Measurements from ENCODE around the gene SDK1.

Gene SDK1

GRCh38 chr7:3981281-3981680, 680.2 kb downstream of the SDK1 start:
- no peak for DNase-seq (ENCODE audit: low read depth in 2 of 2)

DNA sequence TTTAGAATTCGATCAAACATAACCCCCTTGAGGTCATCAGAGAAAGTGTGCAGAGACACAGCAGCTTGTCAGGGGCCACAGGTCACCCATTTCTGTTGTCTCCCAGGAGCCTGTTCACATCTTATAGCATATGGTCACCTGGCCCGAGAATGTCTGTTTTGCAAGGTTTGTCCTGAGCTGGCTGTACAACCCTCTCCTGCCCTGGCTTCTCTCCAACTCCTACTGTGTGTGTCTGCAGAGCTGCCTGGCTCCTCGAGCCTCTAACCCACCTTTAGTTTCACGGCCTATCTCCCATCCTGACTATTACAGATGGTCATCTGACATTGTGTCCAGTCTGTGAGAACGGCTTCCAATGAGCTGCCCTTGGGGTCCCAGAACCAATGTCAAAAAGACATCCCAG, 683.4 kb downstream of the SDK1 start:
- no peak for DNase-seq (ENCODE audit: low read depth in 2 of 2)

DNA sequence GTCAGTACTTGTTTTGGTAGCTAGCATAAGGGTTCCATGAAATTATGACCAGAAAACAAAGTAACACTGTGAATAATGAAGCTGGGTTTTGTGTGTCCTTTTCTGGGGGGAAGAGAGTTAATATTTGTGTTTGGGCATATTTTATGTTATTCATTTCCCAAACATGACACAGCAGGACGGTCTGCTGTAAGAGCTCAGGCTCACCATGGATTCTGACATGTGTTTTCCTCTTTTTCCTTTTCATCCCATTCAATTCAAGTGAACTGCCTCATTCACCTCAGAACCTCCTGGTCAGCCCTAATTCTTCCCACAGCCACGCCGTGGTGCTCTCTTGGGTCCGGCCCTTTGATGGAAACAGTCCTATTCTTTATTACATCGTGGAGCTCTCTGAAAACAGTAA, 685.9 kb downstream of the SDK1 start:
- DNase-seq (ENCODE audit: low read depth in 2 of 2): no peak

DNA sequence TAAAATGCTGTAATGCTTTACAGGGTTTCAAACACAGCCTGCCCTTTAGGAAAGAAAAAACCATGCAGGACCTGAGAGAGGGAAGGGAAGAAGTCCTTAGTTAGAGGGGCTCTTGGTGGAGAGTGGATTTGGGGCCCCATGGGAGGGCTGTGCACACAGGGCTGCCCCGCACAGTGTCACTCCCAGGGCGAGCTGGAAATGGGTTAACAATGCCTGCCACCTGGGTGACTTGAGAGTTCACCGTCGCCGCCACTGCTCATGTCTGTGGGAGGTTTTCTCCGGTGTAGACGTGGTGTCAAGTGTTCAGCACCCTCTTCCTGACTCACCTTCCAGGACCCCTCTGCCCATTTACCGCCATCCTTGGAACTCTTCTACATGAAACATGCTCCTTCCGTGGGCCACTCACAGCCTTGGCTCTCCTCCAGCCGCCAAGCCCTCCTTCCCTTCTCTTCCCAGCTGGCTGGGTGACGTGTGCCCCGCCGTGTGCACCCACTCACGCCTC, 686.4 kb downstream of the SDK1 start:
- DNase-seq (ENCODE audit: low read depth in 2 of 2): no peak

- no peak for DNase-seq (ENCODE audit: low read depth in 2 of 2)
Observed at GRCh38 chr7:3989723-3990122, 688.7 kb downstream of the SDK1 start.

DNA sequence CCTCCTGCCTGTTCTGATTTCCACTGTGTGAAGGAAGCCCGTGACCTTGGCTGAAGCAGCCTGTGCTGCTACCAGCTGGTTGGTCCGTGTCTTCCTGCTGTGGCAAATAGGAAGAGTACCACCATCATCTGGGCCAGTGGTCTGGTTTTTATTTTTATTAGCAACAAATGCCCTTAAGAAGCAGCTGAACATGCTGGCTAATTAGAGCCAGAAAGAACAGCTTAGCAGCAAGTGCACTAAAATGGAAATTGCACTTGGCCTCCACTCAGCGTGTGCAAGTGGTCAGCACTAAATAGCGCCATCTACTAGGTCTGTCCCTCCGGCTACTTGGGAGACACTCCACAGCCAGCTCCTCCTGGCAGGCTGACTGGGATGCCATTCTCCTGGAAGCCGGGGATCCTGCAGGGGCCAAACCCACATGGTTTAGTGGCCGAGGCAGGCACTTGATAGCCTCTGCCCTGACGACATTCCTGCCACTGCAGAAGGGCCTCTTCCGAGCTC, 690.7 kb downstream of the SDK1 start:
- no peak for DNase-seq (ENCODE audit: low read depth in 2 of 2)

DNA sequence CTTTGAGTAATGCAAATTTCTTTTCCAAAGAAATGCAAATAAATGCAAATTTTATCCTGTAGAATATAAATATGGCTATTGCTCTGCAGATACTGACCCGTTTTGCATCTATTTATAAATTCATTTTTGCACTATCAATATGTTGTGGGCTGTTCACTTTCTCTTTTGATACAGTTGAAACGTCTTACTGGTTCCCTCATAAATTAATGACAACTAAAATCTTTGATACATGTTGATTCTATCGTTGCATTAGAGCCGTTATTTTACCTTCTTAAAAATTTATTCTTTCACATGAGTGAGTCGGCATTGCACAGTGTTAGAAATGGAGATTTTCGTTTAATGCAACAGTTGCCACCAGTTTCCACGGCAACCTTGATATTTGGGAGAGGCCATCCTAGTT, 691.8 kb downstream of the SDK1 start:
- DNase-seq (ENCODE audit: low read depth in 2 of 2): no peak

- no peak for DNase-seq (ENCODE audit: low read depth in 2 of 2)
Observed at GRCh38 chr7:3994764-3995163, 693.7 kb downstream of the SDK1 start.

DNA sequence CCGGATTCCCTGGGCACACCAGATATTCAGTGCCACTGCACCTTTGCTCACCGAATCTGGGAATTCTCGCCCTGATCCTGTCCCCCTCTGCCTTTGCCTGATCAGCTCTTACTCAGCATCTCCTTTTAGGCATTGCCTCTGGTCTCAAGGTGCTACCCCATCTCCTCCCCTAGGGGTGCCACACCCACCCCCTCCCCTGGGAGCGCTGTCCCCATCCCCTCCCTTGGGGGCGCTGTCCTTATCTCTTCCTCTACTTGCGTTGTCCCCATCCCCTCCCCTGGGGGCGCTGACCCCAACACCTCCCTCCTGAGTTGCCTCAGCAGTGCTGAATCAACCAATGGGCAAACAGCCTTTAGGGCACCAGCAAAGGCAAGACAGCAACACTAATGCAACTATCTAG, 694.1 kb downstream of the SDK1 start:
- no peak for DNase-seq (ENCODE audit: low read depth in 2 of 2)

GRCh38 chr7:3998060-3998459, 697.0 kb downstream of the SDK1 start:
- DNase-seq (ENCODE audit: low read depth in 2 of 2): no peak

DNA sequence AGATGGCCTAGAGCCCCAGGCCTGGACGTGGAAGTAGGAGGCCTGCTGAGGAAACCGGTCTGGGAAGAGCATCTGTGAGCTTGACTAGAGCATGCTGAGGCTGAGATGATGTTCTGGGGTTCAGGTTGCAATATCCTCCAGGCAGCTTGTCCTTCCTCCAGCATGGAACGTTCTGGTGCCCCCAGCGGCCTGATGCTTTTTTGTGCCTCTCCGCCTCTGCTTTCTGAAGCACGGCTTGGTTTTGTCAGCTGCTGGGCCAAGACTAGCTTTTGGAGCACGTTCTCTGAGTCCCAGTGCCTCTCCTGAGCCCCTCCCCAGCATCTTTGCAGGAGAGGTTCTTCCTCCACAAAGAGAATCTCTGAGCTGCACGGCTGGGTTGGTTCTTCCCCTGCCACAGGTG, 699.1 kb downstream of the SDK1 start:
- no peak for DNase-seq (ENCODE audit: low read depth in 2 of 2)

DNA sequence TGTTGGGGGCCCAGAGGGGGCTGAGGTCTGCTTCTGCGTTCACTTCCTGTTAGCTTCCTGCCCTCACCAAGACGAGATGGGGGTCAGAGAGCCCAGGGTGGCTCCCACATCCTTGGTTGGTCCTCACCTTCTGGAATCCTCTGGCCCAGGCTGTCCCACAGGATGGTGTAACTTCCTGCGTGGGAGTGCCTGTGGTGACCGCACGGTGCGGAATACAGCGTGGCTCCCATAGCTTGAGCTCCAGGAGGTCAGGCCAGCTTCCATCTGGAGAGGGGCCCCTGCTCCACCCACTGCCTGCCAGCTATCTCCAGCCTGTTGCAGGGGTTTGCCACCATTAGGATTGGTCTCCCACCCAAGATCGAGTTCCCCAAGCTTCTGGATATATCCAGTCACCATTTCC, 699.9 kb downstream of the SDK1 start:
- no peak for DNase-seq (ENCODE audit: low read depth in 2 of 2)

DNA sequence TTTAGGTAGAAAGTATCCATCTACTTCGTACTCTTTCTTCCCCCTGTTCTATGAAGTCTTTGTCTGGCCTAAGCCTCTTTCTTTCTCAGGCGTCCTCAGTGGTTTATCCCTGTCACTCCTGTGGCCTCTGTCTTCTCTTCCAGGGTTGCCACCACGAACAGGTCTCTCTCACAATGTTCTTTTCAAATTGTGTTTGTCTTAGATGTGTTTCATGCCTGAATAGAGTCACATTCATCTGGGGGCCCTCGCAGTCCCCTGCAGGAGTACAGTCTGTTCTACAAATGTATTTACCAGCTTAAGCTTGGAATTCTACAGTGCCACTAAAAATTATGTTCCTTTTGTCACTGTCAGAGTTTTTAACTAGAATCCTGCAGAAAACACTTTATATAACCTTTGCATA, 700.7 kb downstream of the SDK1 start:
- DNase-seq (ENCODE audit: low read depth in 2 of 2): no peak

GRCh38 chr7:4003503-4003902, 702.5 kb downstream of the SDK1 start:
- DNase-seq (ENCODE audit: low read depth in 2 of 2): no peak

- no peak for DNase-seq (ENCODE audit: low read depth in 2 of 2)
Observed at GRCh38 chr7:4006687-4007086, 705.6 kb downstream of the SDK1 start.

DNA sequence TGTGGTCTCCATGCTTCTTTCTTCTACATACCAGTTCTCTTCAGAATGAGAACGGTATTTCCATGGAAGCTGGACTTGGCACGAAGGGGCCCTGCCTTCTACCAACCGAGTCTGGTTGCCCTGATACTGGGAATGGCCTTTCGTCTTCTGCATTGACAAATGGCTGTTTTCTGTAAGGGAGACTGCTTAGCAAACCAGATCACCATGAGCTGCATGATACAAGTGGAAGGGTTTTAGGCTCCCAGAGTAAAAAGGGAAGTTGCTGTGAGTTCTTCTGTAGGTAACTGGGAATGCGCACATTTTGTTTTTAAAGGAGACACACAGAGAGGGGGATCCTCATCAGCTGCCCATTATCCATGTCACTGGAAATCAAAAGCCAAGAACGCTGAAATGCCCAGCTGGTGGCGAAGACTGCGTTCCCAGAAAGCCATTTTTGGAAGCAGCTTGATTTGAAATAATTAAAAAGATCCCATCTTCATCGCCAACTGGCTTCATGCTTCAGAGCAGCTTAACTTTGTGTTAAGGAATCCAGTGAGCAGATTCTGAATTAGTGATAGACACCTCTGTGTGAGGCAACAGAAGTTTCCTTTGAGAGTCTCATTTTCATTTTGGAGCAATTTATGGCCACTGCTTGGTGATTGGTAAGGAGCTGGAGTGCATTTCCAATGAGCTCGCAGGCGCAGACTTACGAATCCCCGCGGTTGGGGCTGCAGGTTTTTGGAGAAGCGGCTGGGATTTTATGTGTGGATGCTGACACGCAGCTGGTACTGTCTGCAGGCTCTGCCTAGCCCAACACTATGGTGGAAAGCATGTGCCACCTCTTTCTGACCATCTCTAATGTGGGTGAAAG, 708.4 kb downstream of the SDK1 start:
- DNase-seq (ENCODE audit: low read depth in 2 of 2): no peak

- no peak for DNase-seq (ENCODE audit: low read depth in 2 of 2)
Observed at GRCh38 chr7:4010061-4010605, 709.1 kb downstream of the SDK1 start.

DNA sequence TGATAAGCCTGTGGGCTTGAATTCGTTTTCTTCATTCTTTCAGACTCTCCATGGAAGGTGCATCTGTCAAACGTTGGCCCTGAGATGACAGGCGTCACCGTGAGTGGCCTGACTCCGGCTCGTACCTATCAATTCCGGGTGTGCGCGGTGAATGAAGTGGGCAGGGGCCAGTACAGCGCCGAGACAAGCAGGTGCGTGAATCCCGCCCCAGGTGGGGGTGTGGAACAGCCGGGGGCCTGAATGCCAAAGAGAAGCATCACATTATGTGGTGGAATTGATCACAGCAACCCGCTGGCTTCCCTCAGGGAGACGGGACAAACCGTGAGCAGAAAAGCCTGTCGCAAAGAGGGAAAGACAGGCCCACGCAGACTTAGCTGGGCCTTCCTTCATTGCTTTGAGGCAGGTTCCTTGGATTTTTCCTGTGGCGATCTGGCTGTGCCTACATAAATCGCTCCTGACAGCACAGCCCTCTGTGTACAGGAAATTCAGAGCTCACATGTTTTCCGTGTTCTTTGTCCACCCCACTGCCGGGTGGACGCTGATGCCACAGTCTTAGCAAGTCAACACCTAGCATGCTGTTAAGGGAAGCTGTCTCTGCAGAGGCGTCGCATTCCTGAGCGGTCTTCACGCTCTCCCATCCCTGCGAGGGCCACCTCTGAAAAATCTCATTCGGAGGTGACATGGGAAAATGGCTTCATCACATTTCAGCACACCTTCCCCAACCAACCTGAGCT, 710.0 kb downstream of the SDK1 start:
- no peak for DNase-seq (ENCODE audit: low read depth in 2 of 2)

- DNase-seq (ENCODE audit: low read depth in 2 of 2): no peak
Observed at GRCh38 chr7:4013793-4014192, 712.7 kb downstream of the SDK1 start.

DNA sequence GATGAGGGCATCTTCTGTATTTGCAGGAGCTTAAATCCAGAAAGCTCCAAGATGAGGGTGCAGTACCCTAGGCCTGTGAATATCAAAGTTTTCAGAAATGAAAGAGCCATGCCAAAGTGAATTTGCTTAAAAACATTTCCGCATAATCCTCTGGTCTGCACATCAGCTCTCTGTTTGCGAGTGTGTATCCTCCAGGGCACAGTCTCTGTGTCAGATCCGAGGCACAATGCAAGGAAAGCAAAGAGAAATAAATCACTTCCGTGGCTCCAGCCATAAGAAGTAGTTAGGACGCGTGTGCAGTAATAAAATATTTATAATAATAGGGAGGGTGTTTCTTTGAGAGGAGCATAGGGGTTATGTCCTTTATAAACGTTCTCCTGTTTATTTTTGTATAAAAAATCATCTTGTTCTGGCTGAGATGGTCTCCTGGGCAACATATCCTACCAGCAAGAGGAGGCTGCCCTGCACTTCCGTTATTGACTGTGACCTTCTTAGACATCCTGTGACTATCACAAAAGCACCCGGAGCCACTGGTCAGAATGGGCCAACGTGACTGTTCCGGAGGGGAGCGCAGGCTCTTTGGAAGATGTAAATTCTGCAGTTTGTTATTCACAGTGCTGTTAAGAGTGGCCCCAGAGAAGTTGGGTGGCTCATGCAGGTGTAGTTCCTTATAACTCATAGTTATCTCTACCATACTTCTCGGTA, 713.4 kb downstream of the SDK1 start:
- no peak for DNase-seq (ENCODE audit: low read depth in 2 of 2)

DNA sequence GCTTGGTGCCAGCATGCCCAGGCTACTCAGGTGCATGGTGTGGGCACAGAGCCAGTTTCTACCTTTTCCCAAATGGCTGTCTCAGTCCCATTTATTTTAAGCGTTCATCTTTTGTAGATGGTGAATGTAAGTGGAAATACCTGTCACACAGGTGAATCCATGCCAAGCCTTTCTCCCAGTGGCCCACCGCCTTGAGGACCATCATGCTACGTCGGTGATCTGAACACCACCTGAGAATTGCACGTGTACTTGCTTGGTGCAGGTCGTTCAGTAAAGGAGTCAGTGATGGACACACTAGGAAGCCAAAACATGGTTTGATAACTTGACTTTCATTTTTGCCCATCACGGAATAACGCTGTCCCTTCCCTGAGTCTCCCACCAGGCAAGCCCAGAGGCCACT, 714.3 kb downstream of the SDK1 start:
- no peak for DNase-seq (ENCODE audit: low read depth in 2 of 2)

DNA sequence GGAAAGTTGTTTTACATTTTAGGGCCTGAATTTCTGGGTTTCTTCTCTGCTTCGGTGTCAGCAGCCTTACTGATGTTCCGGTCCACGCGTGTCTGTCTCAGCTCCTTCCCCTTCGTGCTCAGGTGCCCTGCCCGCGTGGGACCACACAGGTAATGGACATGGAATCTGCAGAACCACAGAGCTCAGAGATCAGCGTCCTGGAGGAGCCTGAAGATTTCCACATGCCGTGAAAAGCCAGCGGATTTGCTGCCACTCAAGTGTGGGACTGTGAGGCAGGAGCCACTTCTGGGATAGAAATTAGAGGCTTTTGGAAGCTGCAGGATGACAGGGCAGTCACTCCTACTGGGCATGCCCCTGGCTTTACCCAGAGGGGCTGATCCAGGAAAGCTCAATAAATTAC, 714.9 kb downstream of the SDK1 start:
- DNase-seq (ENCODE audit: low read depth in 2 of 2): no peak
